A673 (cell line): ENCODE measurements around the gene EPPIN.

Source experiments
- CTCF ChIP-seq: fragments of 300-800, 200-600 bp; sonication (generic); conservative IDR thresholded peaks from 2 replicates; pipeline ENCODE4 v1.5.1; 2017; ENCODE audit warnings: low read depth, mild to moderate bottlenecking, antibody characterized with exemption, low read length, moderate library complexity, mixed read lengths
- EZH2 ChIP-seq: fragments of 200-600 bp; sonication (generic); IDR thresholded peaks from 2 replicates; pipeline ENCODE4 v1.6.1; 2017; ENCODE audit warnings: borderline replicate concordance, low read depth, mild to moderate bottlenecking, mixed read lengths, antibody characterized with exemption, low read length; ENCODE audit not compliant: poor library complexity, severe bottlenecking

GRCh38 chr20:45583502-45583901 lies 36.3 kb upstream of the EPPIN start:
- no peak for TF ChIP-seq CTCF
- no peak for TF ChIP-seq EZH2
